HCT116 (cell line): ENCODE measurements around the gene CASTOR2.

Experiments
- CEBPB ChIP-seq: IDR thresholded peaks from 2 replicates; pipeline ENCODE4 v1.6.1; 2012; ENCODE audit warnings: low read depth
- ELF1 ChIP-seq: IDR thresholded peaks from 2 replicates; pipeline ENCODE4 v1.6.1; 2012; ENCODE audit warnings: low read depth, borderline replicate concordance
- EZH2 ChIP-seq: fragments of 200-600 bp; sonication (generic); IDR thresholded peaks from 2 replicates; pipeline ENCODE4 v1.6.1; 2017; ENCODE audit warnings: antibody characterized with exemption, mixed run types
- POLR2A ChIP-seq: IDR thresholded peaks from 2 replicates; pipeline ENCODE4 v1.7.0; 2011; ENCODE audit warnings: borderline replicate concordance; ENCODE audit not compliant: insufficient read depth, insufficient read length; ENCODE audit errors: extremely low read depth
- RAD21 ChIP-seq: IDR thresholded peaks from 2 replicates; pipeline ENCODE4 v1.6.1; 2012; ENCODE audit warnings: low read depth, mild to moderate bottlenecking
- SP1 ChIP-seq: IDR thresholded peaks from 2 replicates; pipeline ENCODE4 v1.6.1; 2012; ENCODE audit warnings: low read depth
- TCF7L2 ChIP-seq: IDR thresholded peaks from 2 replicates; pipeline ENCODE4 v1.7.0; 2011; ENCODE audit warnings: borderline replicate concordance, inconsistent platforms; ENCODE audit not compliant: insufficient read depth, insufficient read length; ENCODE audit errors: extremely low read depth
- TF ChIP-seq, protein P1 (sequence below), 3 experiments: fragments of 200-600 bp in 1 of 3; sonication (generic) in 1 of 3; IDR thresholded peaks in 2 of 3; conservative IDR thresholded peaks in 1 of 3; 2 replicates each; pipeline ENCODE4 v1.5.1; 2012 to 2017; ENCODE audit warnings: low read depth in 2 of 3, low read length in 2 of 3, antibody characterized with exemption in 1 of 3, borderline replicate concordance in 1 of 3, control low read depth in 1 of 3, mild to moderate bottlenecking in 1 of 3, mixed read lengths in 1 of 3, mixed run types in 1 of 3, moderate library complexity in 1 of 3; ENCODE audit not compliant: insufficient read depth in 1 of 3

DNA sequence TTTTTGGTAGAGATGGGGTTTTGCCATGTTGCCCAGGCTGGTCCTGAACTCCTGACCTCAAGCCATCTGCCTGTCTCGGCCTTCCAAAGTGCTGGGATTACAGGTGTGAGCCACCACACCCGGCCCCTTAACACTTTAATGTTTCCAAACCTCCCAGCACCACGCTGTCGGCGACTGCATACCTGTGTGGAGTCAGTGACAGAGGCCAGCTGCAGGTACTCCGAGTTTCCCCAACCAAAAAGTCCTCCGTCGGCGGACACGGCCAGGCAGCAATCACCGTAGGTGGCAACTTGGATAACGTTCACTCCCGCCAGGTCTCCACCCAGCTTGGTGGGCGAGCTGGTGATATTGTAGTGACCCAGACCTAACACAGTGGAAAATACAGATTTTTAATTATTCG, 93.9 kb downstream of the CASTOR2 start:
- TF ChIP-seq, protein P1, sequence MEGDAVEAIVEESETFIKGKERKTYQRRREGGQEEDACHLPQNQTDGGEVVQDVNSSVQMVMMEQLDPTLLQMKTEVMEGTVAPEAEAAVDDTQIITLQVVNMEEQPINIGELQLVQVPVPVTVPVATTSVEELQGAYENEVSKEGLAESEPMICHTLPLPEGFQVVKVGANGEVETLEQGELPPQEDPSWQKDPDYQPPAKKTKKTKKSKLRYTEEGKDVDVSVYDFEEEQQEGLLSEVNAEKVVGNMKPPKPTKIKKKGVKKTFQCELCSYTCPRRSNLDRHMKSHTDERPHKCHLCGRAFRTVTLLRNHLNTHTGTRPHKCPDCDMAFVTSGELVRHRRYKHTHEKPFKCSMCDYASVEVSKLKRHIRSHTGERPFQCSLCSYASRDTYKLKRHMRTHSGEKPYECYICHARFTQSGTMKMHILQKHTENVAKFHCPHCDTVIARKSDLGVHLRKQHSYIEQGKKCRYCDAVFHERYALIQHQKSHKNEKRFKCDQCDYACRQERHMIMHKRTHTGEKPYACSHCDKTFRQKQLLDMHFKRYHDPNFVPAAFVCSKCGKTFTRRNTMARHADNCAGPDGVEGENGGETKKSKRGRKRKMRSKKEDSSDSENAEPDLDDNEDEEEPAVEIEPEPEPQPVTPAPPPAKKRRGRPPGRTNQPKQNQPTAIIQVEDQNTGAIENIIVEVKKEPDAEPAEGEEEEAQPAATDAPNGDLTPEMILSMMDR (IDR thresholded peaks at IDR 0.05 in 2 of 3, conservative IDR thresholded peaks at IDR 0.05 in 1 of 3; ENCODE audit: borderline replicate concordance in 1 of 3, insufficient read depth in 1 of 3, low read depth in 2 of 3, low read length in 2 of 3), result no peak
- TF ChIP-seq SP1 (no peak), TCF7L2 (no peak), EZH2 (no peak), RAD21 (no peak), POLR2A (no peak), ELF1 (no peak), CEBPB (no peak)
